Endothelial cell of umbilical vein (primary cell): Measurements from ENCODE around the gene ARNT2. TPM values are rescaled to one million over a fixed set of nuclear protein-coding genes. Genes with fewer than 3 reads are reported as not detected.

Experiments
- BruUV-seq: library from RNA; stranded (reverse); fragments of 400-500 nt; replicated peaks from 2 replicates; lab custom pipeline; 2021; lab: Mats Ljungman, UMichigan
- CTCF ChIA-PET: fragments of 300-600, 350-600 bp; sonication (Branson Sonifier 250); formaldehyde crosslinking; loops from one replicate; lab custom pipeline; 2021; ENCODE audit warnings: antibody characterized with exemption, inconsistent platforms; lab: Charles Lee
- POLR2A ChIA-PET: fragments of 300-600, 350-600 bp; sonication (Branson Sonifier 250); formaldehyde crosslinking; loops from one replicate; lab custom pipeline; 2021; ENCODE audit warnings: antibody characterized with exemption, inconsistent platforms; lab: Charles Lee
- DNase-seq: peaks from one replicate; pipeline ENCODE4 v3.0.0-alpha.2; 2011; ENCODE audit warnings: low read depth, low spot score
- FAIRE-seq: peaks from 2 replicates; lab custom pipeline; 2011; peaks lifted over from hg19 to GRCh38; lab: Jason Lieb, UNC
- H2AFZ ChIP-seq: 2 replicates; pipeline ENCODE4 v1.6.0; 2012; ENCODE audit warnings: low read depth, low read length, control low read depth, inconsistent platforms
- H3K27ac ChIP-seq: 2 replicates; pipeline ENCODE4 v1.5.1; 2011; ENCODE audit warnings: low read depth, mild to moderate bottlenecking, control low read depth, low read length, moderate library complexity; ENCODE audit not compliant: insufficient read depth
- H3K27me3 ChIP-seq, 2 experiments: 2 replicates each; pipeline versions ENCODE4 v1.6.0 to v1.6.1; 2011; ENCODE audit warnings: low read length in 2 of 2, mixed read lengths in 1 of 2; ENCODE audit not compliant: control insufficient read depth in 2 of 2, insufficient read depth in 2 of 2
- H3K36me3 ChIP-seq, 2 experiments: 2 replicates in 1 of 2; 3 replicates in 1 of 2; pipeline ENCODE4 v1.5.1; 2011; ENCODE audit warnings: low read length in 2 of 2, mild to moderate bottlenecking in 1 of 2, moderate library complexity in 1 of 2; ENCODE audit not compliant: control insufficient read depth in 2 of 2, insufficient read depth in 2 of 2; ENCODE audit errors: extremely low read depth in 1 of 2
- H3K4me1 ChIP-seq: 3 replicates; pipeline ENCODE4 v1.5.1; 2011; ENCODE audit warnings: mild to moderate bottlenecking, low read length; ENCODE audit not compliant: control insufficient read depth, insufficient read depth; ENCODE audit errors: extremely low read depth
- H3K4me2 ChIP-seq: 2 replicates; pipeline ENCODE4 v1.6.1; 2011; ENCODE audit warnings: low read length, control low read depth, mixed read lengths; ENCODE audit not compliant: insufficient read depth
- H3K4me3 ChIP-seq, 3 experiments: fragments of 200-600 bp in 1 of 3; sonication (generic), shearing (Covaris generic) in 1 of 3; replicated peaks in 1 of 3; 2 replicates each; pipeline ENCODE4 v1.5.1; 2011 to 2016; ENCODE audit warnings: control low read depth in 3 of 3, low read length in 3 of 3, mild to moderate bottlenecking in 2 of 3, inconsistent platforms in 1 of 3, low read depth in 1 of 3, moderate library complexity in 1 of 3; ENCODE audit not compliant: insufficient read depth in 1 of 3
- H3K79me2 ChIP-seq: 2 replicates; pipeline ENCODE4 v1.6.0; 2012; ENCODE audit warnings: low read length, inconsistent platforms; ENCODE audit not compliant: control insufficient read depth, insufficient read depth
- H3K9ac ChIP-seq: replicated peaks from 2 replicates; pipeline ENCODE3; 2011; ENCODE audit warnings: low read length, control low read depth; ENCODE audit not compliant: insufficient read depth; ENCODE audit errors: extremely low read depth
- H3K9me1 ChIP-seq: replicated peaks from 3 replicates; pipeline ENCODE4 v1.6.0; 2011; ENCODE audit warnings: mild to moderate bottlenecking, low read length; ENCODE audit not compliant: control insufficient read depth, insufficient read depth; ENCODE audit errors: extremely low read depth
- H3K9me3 ChIP-seq: replicated peaks from 2 replicates; pipeline ENCODE4 v1.5.1; 2012; ENCODE audit warnings: low read length, inconsistent platforms; ENCODE audit not compliant: control insufficient read depth, insufficient read depth
- H4K20me1 ChIP-seq: replicated peaks from 2 replicates; pipeline ENCODE3; 2011; ENCODE audit warnings: mild to moderate bottlenecking, low read length; ENCODE audit not compliant: control insufficient read depth, insufficient read depth; ENCODE audit errors: extremely low read depth
- EZH2 ChIP-seq: IDR thresholded peaks from 2 replicates; pipeline ENCODE4 v1.6.1; 2012; ENCODE audit warnings: borderline replicate concordance, low read depth, mild to moderate bottlenecking, moderate library complexity, low read length, inconsistent platforms; ENCODE audit not compliant: severe bottlenecking
- FOS ChIP-seq: IDR thresholded peaks from 2 replicates; pipeline ENCODE4 v1.6.1; 2011; ENCODE audit warnings: mild to moderate bottlenecking, low read length, moderate library complexity, borderline replicate concordance; ENCODE audit not compliant: insufficient read depth
- GATA2 ChIP-seq: IDR thresholded peaks from 2 replicates; pipeline ENCODE4 v1.7.0; 2011; ENCODE audit warnings: low read depth, mild to moderate bottlenecking, moderate library complexity, mixed read lengths, low read length; ENCODE audit not compliant: insufficient read length, insufficient read depth
- JUN ChIP-seq: IDR thresholded peaks from 2 replicates; pipeline ENCODE4 v1.6.1; 2011; ENCODE audit warnings: borderline replicate concordance, low read depth; ENCODE audit not compliant: insufficient read length, insufficient read depth
- MYC ChIP-seq: IDR thresholded peaks from one replicate; pipeline ENCODE4 v1.6.1; 2011; ENCODE audit warnings: mild to moderate bottlenecking, low read depth, low read length
- POLR2A ChIP-seq: IDR thresholded peaks from 2 replicates; pipeline ENCODE4 v1.6.1; 2012; ENCODE audit warnings: low read depth, mild to moderate bottlenecking, control low read depth, low read length
- POLR2AphosphoS5 ChIP-seq: IDR thresholded peaks from 2 replicates; pipeline ENCODE4 v1.6.1; 2012; ENCODE audit warnings: low read depth, mild to moderate bottlenecking, control low read depth, low read length, moderate library complexity; ENCODE audit not compliant: insufficient read depth
- dilution Hi-C: fragments of 300-500 bp; cut with MboI; formaldehyde crosslinking; loops from one replicate; pipeline ENCODE4 v1.15.0; 2019; ENCODE audit warnings: low sequenced_read_pairs; ENCODE audit not compliant: extremely low pct_ligation_motif_present
- intact Hi-C: fragments of 100-400 bp; cut with micrococcal nuclease; formaldehyde crosslinking; loops from one replicate; pipeline ENCODE4 v1.10.0; 2022
- polyA plus RNA-seq, 4 experiments: library from polyadenylated mRNA; depleted of rRNA in 3 of 4; stranded (reverse) in 3 of 4; unstranded in 1 of 4; fragments of >200 nt; gene quantifications; 2 replicates each; pipeline versions ENCODE4 v1.2.1 to v1.2.3, GENCODE V29; 2011 to 2012; ENCODE audit warnings: missing spikeins in 1 of 4
- total RNA-seq: library from RNA; stranded (reverse); gene quantifications from 2 replicates; pipeline ENCODE4 v1.2.3, GENCODE V29; 2021
- TF ChIP-seq, protein P1 (sequence below): IDR thresholded peaks from 2 replicates; pipeline ENCODE4 v1.6.1; 2011; ENCODE audit not compliant: insufficient read depth, insufficient read length
- TF ChIP-seq, protein P2 (sequence below), 2 donors: IDR thresholded peaks; 1 replicate in 1 of 2; 2 replicates in 1 of 2; pipeline ENCODE4 v1.5.1; 2011; ENCODE audit warnings: low read length in 2 of 2, mild to moderate bottlenecking in 2 of 2, moderate library complexity in 2 of 2, control low read depth in 1 of 2, inconsistent platforms in 1 of 2, low read depth in 1 of 2; ENCODE audit not compliant: insufficient read depth in 1 of 2; ENCODE audit errors: extremely low read depth in 1 of 2

ARNT2 gene
- total and polyA plus RNA-seq, 2 donors (not counting 3 experiments of a cell fraction or from before 2014, with no cell fraction given): 0.03 to 0.20 TPM

DNA sequence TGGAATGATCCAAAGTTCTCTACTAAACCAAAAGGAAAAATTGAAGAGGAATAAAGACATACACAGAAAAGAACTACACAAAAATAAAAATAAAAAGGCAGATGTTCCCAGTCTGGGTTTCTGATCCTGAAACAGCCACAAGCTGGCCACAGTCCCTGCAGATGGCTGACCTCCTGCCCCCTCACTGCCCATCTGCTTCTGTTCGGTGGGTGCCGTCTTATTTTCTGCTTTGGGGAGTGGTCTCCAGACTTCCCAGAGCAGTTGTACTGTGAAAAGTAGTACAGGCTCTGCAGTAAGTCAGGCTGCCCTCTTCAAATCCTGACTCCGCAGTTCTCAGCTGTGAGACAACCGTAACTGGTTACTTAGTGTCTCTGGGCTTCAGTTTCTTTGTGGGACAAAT is 94.5 kb downstream of the ARNT2 start:
- intact Hi-C loops (no loop called here), dilution Hi-C loops (no loop called here)
- Histone ChIP-seq H3K36me3 (no peaks in the 10 kb centered on the region), H3K9ac (no peak overlapping the region), H3K9me3 (no peaks in the 10 kb centered on the region), H3K4me3 (no peak overlapping the region), H3K4me1 (no peaks in the 10 kb centered on the region), H3K79me2 (no peaks in the 10 kb centered on the region), H4K20me1 (no peaks in the 10 kb centered on the region), H3K27me3 (no peaks in the 10 kb centered on the region), H3K27ac (no peak overlapping the region), H3K4me2 (no peak overlapping the region), H2AFZ (no peak overlapping the region), H3K9me1 (no peaks in the 10 kb centered on the region)
- POLR2A ChIA-PET: no interaction called here
- TF ChIP-seq POLR2AphosphoS5: no peak
- TF ChIP-seq POLR2A: no peak
- TF ChIP-seq, protein P1, sequence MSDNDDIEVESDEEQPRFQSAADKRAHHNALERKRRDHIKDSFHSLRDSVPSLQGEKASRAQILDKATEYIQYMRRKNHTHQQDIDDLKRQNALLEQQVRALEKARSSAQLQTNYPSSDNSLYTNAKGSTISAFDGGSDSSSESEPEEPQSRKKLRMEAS: no peak
- no peak for TF ChIP-seq MYC
- TF ChIP-seq, protein P2, sequence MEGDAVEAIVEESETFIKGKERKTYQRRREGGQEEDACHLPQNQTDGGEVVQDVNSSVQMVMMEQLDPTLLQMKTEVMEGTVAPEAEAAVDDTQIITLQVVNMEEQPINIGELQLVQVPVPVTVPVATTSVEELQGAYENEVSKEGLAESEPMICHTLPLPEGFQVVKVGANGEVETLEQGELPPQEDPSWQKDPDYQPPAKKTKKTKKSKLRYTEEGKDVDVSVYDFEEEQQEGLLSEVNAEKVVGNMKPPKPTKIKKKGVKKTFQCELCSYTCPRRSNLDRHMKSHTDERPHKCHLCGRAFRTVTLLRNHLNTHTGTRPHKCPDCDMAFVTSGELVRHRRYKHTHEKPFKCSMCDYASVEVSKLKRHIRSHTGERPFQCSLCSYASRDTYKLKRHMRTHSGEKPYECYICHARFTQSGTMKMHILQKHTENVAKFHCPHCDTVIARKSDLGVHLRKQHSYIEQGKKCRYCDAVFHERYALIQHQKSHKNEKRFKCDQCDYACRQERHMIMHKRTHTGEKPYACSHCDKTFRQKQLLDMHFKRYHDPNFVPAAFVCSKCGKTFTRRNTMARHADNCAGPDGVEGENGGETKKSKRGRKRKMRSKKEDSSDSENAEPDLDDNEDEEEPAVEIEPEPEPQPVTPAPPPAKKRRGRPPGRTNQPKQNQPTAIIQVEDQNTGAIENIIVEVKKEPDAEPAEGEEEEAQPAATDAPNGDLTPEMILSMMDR (IDR thresholded peaks at IDR 0.05; ENCODE audit: extremely low read depth in 1 of 2, insufficient read depth in 1 of 2, low read depth in 1 of 2, low read length in 2 of 2): no peak
- TF ChIP-seq JUN: no peak
- TF ChIP-seq GATA2: no peak
- TF ChIP-seq EZH2: no peak
- no peak for TF ChIP-seq FOS
- DNase-seq (no peak), FAIRE-seq (no peak)
- no TSS peak for BruUV-seq
- CTCF ChIA-PET: no interaction called here
